OCI-LY7 (cell line): ENCODE data around the gene FAIM2. TPM values are rescaled to one million over a fixed set of nuclear protein-coding genes. Genes with fewer than 3 reads are reported as not detected.

Source experiments
- BruUV-seq: library from RNA; stranded (reverse); fragments of 400-500 nt; replicated peaks from 2 replicates; lab custom pipeline; 2021; lab: Mats Ljungman, UMichigan
- CTCF ChIA-PET: fragments of 300-600 bp; sonication (Branson Sonifier 250); formaldehyde crosslinking; loops from one replicate; lab custom pipeline; 2022; ENCODE audit warnings: antibody characterized with exemption; ENCODE audit not compliant: unreplicated experiment; lab: Charles Lee
- POLR2A ChIA-PET: fragments of 300-600 bp; sonication (Branson Sonifier 250); formaldehyde crosslinking; loops from one replicate; lab custom pipeline; 2022; ENCODE audit warnings: antibody characterized with exemption; lab: Charles Lee
- DNase-seq: peaks from one replicate; pipeline ENCODE4 v3.0.0-alpha.2; 2015; ENCODE audit warnings: low spot score
- H2AFZ ChIP-seq: fragments of 200-600 bp; sonication (generic), shearing (Covaris generic); 2 replicates; pipeline ENCODE4 v1.6.1; 2014; ENCODE audit warnings: mild to moderate bottlenecking, antibody characterized with exemption, low read length, moderate library complexity
- H3K27ac ChIP-seq: fragments of 200-600 bp; sonication (generic); 2 replicates; pipeline ENCODE4 v1.5.1; 2014; ENCODE audit warnings: mixed run types, low read depth, mild to moderate bottlenecking, moderate library complexity, low read length, inconsistent platforms; ENCODE audit not compliant: poor library complexity, severe bottlenecking
- H3K36me3 ChIP-seq: fragments of 200-600 bp; sonication (generic); 2 replicates; pipeline ENCODE4 v1.6.1; 2014; ENCODE audit warnings: mild to moderate bottlenecking, antibody characterized with exemption, low read length, moderate library complexity, mixed read lengths; ENCODE audit not compliant: insufficient read depth
- H3K4me1 ChIP-seq: fragments of 200-600 bp; sonication (generic); 2 replicates; pipeline ENCODE4 v1.5.1; 2014; ENCODE audit warnings: mild to moderate bottlenecking, low read length; ENCODE audit not compliant: insufficient read depth, poor library complexity, severe bottlenecking
- H3K4me2 ChIP-seq: fragments of 200-600 bp; sonication (generic); 2 replicates; pipeline ENCODE4 v1.6.1; 2014; ENCODE audit warnings: mild to moderate bottlenecking, low read length
- H3K4me3 ChIP-seq: fragments of 200-600 bp; sonication (generic); 2 replicates; pipeline ENCODE4 v1.5.1; 2014; ENCODE audit warnings: mild to moderate bottlenecking, low read depth, low read length; ENCODE audit not compliant: poor library complexity, severe bottlenecking
- H3K79me2 ChIP-seq: fragments of 200-600 bp; sonication (generic); 2 replicates; pipeline ENCODE4 v1.6.1; 2016; ENCODE audit warnings: low read depth, mild to moderate bottlenecking, low read length, moderate library complexity, mixed read lengths; ENCODE audit not compliant: insufficient read depth
- H3K9me2 ChIP-seq: fragments of 200-600 bp; sonication (generic); 2 replicates; pipeline ENCODE4 v1.6.1; 2016; ENCODE audit warnings: mild to moderate bottlenecking, low read length, mixed read lengths; ENCODE audit not compliant: insufficient read depth
- H3K9me3 ChIP-seq: fragments of 200-600 bp; sonication (generic); 2 replicates; pipeline ENCODE4 v1.6.1; 2014; ENCODE audit warnings: mild to moderate bottlenecking, mixed run types, low read length, mixed read lengths
- H4K20me1 ChIP-seq: fragments of 200-600 bp; sonication (generic); 2 replicates; pipeline ENCODE4 v1.6.1; 2014; ENCODE audit warnings: mild to moderate bottlenecking, antibody characterized with exemption, low read length, moderate library complexity, mixed read lengths; ENCODE audit not compliant: insufficient read depth
- EZH2phosphoT487 ChIP-seq: fragments of 200-600 bp; sonication (generic); IDR thresholded peaks from 2 replicates; pipeline ENCODE4 v1.6.1; 2018; ENCODE audit warnings: low read depth, borderline replicate concordance, mild to moderate bottlenecking, mixed run types, antibody characterized with exemption, low read length, moderate library complexity, mixed read lengths
- intact Hi-C: fragments of 100-400 bp; cut with micrococcal nuclease; formaldehyde crosslinking; loops from one replicate; pipeline ENCODE4 v1.10.0; 2022; ENCODE audit not compliant: unreplicated experiment
- total RNA-seq, 2 experiments: library from RNA; depleted of rRNA in 1 of 2; stranded (reverse); fragments of >200 nt in 1 of 2; shearing (Covaris generic) in 1 of 2; gene quantifications; 2 replicates each; pipeline ENCODE4 v1.2.3, GENCODE V29; 2014 to 2022
- TF ChIP-seq, protein P1 (sequence below): fragments of 200-600 bp; sonication (generic); conservative IDR thresholded peaks from 2 replicates; pipeline ENCODE4 v1.5.1; 2014; ENCODE audit warnings: mild to moderate bottlenecking, antibody characterized with exemption, low read length, moderate library complexity, mixed read lengths

FAIM2 gene
- total RNA-seq, 2 experiments from 2014 or later, result 0.10 TPM; not detected in 1

DNA sequence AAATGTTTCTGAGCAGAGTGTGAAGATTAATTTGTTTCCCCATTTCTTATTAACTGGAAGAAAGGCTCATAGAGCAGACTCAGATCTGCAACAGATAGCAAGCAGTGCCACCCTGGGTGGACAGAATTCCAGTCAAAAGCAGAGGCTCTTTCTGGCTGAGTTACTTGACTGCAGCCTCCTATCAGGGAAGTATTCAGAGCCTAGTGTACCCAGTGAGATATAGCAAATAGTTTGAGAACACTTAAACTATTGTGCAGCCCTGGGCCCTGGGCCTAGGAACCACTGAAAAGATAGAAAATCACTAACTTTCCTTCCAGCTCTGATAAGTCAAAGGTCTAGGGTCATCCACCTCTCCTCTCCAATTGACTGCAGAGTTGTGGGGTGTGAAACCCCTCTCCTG is 35.6 kb upstream of the FAIM2 start:
- Histone ChIP-seq H3K4me3 (no peak overlapping the region), H3K79me2 (no peaks in the 10 kb centered on the region), H3K4me2 (no peak overlapping the region), H3K27ac (no peak overlapping the region), H3K9me2 (no peaks in the 10 kb centered on the region), H2AFZ (no peak overlapping the region), H3K9me3 (no peaks in the 10 kb centered on the region), H4K20me1 (no peaks in the 10 kb centered on the region), H3K4me1 (peaks cover 11% of the 10 kb centered on the region), H3K36me3 (no peaks in the 10 kb centered on the region)
- POLR2A ChIA-PET, result interaction anchor here (0.6 kb wide), 1 partner anchor 222 kb away, joined by 3 read pairs; no protein-coding TSS in a partner anchor
- intact Hi-C loops, result no loop called here
- no peak for DNase-seq
- CTCF ChIA-PET, result interaction anchor here (1.5 kb wide), 1 partner anchor 131 kb away, joined by 3 read pairs; no protein-coding TSS in a partner anchor
- BruUV-seq, result no TSS peak
- TF ChIP-seq, protein P1, sequence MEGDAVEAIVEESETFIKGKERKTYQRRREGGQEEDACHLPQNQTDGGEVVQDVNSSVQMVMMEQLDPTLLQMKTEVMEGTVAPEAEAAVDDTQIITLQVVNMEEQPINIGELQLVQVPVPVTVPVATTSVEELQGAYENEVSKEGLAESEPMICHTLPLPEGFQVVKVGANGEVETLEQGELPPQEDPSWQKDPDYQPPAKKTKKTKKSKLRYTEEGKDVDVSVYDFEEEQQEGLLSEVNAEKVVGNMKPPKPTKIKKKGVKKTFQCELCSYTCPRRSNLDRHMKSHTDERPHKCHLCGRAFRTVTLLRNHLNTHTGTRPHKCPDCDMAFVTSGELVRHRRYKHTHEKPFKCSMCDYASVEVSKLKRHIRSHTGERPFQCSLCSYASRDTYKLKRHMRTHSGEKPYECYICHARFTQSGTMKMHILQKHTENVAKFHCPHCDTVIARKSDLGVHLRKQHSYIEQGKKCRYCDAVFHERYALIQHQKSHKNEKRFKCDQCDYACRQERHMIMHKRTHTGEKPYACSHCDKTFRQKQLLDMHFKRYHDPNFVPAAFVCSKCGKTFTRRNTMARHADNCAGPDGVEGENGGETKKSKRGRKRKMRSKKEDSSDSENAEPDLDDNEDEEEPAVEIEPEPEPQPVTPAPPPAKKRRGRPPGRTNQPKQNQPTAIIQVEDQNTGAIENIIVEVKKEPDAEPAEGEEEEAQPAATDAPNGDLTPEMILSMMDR, result no peak
- no peak for TF ChIP-seq EZH2phosphoT487

DNA sequence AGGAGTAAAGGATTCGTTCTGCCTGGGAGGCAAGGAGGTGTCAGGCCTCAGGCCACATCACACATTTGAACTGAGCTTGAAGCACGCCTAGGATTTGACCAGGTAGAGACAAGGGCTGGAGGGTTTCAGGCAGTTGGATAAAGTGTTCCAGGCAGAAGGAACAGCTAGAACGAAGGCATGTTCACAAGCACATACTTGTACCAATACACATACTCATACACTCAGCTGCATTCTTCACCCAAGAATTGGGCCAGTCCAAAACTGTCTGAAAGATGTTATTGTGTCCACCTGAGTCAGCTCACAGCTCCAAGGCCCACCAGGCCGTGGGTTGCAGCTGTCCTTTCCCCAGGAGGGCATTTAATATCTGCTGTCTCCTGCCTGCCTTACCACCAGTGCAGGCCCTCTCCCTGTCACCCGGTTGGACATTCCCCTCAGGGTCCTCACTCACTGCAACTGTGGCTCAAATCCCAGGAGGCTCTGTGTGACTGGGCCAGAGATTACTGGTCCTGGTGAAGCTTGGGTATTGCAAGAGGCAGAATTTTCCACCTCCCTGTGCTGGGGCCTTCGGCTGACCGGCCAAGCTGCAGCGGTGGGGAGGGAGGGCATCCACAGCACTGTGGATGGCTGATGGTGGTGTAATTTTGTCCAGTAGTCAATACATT is 34.1 kb upstream of the FAIM2 start:
- intact Hi-C loops, result no loop called here
- Histone ChIP-seq H3K27ac (no peak overlapping the region), H3K4me3 (no peak overlapping the region), H4K20me1 (no peaks in the 10 kb centered on the region), H3K4me1 (peaks cover 11% of the 10 kb centered on the region), H3K79me2 (no peaks in the 10 kb centered on the region), H3K9me3 (no peaks in the 10 kb centered on the region), H3K36me3 (no peaks in the 10 kb centered on the region), H2AFZ (no peak overlapping the region), H3K9me2 (no peaks in the 10 kb centered on the region), H3K4me2 (no peak overlapping the region)
- TF ChIP-seq EZH2phosphoT487, result no peak
- TF ChIP-seq, protein P1, result no peak
- no TSS peak for BruUV-seq
- DNase-seq, result no peak
- CTCF ChIA-PET, result no interaction called here
- POLR2A ChIA-PET, result no interaction called here

- Histone ChIP-seq H3K4me2 (no peak overlapping the region), H3K79me2 (no peaks in the 10 kb centered on the region), H3K4me3 (no peak overlapping the region), H3K9me3 (no peaks in the 10 kb centered on the region), H4K20me1 (no peaks in the 10 kb centered on the region), H3K36me3 (no peaks in the 10 kb centered on the region), H3K4me1 (peaks cover 5% of the 10 kb centered on the region), H3K27ac (no peak overlapping the region), H3K9me2 (no peaks in the 10 kb centered on the region), H2AFZ (no peak overlapping the region)
- intact Hi-C loops, result no loop called here
- no TSS peak for BruUV-seq
- TF ChIP-seq, protein P1, result no peak
- no peak for TF ChIP-seq EZH2phosphoT487
- ChIA-PET CTCF (interaction anchor here (0.6 to 0.9 kb wide), 2 partner anchors 36 to 70 kb away, joined by 3 read pairs; no protein-coding TSS in a partner anchor), POLR2A (no interaction called here)
- no peak for DNase-seq
These were observed 33.2 kb upstream of the FAIM2 start for GRCh38 chr12:49936925-49937324.
